Psoas muscle (tissue), 8 donors: ENCODE measurements around the gene CYP21A2. TPM values are rescaled to one million over a fixed set of nuclear protein-coding genes. Genes with fewer than 3 reads are reported as not detected.

ENCODE experiments used
- ATAC-seq, 4 donors: fragments of 200-7000 bp; cut with Tn5 transposase; one replicate each; pipeline ENCODE4 v1.9.1; 2020; ENCODE audit warnings: moderate library complexity in 3 of 4, mild to moderate bottlenecking in 2 of 4
- DNase-seq, 2 donors: peaks; one replicate each; pipeline ENCODE4 v3.0.0-alpha.2; 2020
- H3K27ac ChIP-seq: fragments of 200-600 bp; one replicate; pipeline ENCODE4 v1.8.0; 2022
- H3K27me3 ChIP-seq, 3 donors: fragments of 200-600 bp in 1 of 3; one replicate each; pipeline versions ENCODE4 v1.6.1 to v1.8.0; 2013 to 2022; ENCODE audit warnings: low read length in 2 of 3, mild to moderate bottlenecking in 2 of 3, moderate library complexity in 1 of 3; ENCODE audit not compliant: insufficient read depth in 3 of 3
- H3K36me3 ChIP-seq, 2 donors: fragments of 200-600 bp in 1 of 2; one replicate each; pipeline versions ENCODE4 v1.6.1 to v1.8.0; 2013 to 2022; ENCODE audit warnings: low read depth in 1 of 2, mild to moderate bottlenecking in 1 of 2, moderate library complexity in 1 of 2; ENCODE audit not compliant: insufficient read depth in 1 of 2
- H3K4me1 ChIP-seq: fragments of 200-600 bp; one replicate; pipeline ENCODE4 v1.8.0; 2022
- H3K4me3 ChIP-seq: fragments of 200-600 bp; one replicate; pipeline ENCODE4 v1.8.0; 2022; ENCODE audit warnings: mild to moderate bottlenecking
- H3K9me3 ChIP-seq: fragments of 200-600 bp; one replicate; pipeline ENCODE4 v1.8.0; 2022
- CTCF ChIP-seq: fragments of 200-600 bp; IDR thresholded peaks from one replicate; pipeline ENCODE4 v1.8.0; 2022; ENCODE audit warnings: antibody characterized with exemption
- WGBS, 3 donors: extraction: QIAGEN DNeasy Blood & Tissue Kit; methylation state at CpG; one replicate each; pipeline versions ENCODE4 v1.1.6 to v1.1.7; 2013; 5-methylcytosine and 5-hydroxymethylcytosine counted together
- intact Hi-C, 2 donors: fragments of 100-400 bp; cut with DNase I; formaldehyde crosslinking; loops; one replicate each; pipeline versions ENCODE4 v1.11.0 to v1.14.2; 2022
- polyA plus RNA-seq, 3 donors: library from polyadenylated mRNA; stranded (reverse); fragments of 200-250 nt; gene quantifications; one replicate each; pipeline ENCODE4 v1.2.3, GENCODE V29; 2013
- total RNA-seq, 4 donors: library from RNA; stranded (reverse); fragmentation: NEBNext Ultra II Directional in 2 of 4; extraction: Animal tissue kit (Norgen Biotek cat#: 25700) in 2 of 4; gene quantifications; one replicate each; pipeline versions ENCODE4 v1.2.1 to v1.2.4, GENCODE V29; 2021 to 2023
- donor health status: healthy with polysubstance abuse.
- donor health status: DM: no; HTN: no; CAD: no; lungs with moderate emphysema.
- donor health status: Bipolar disorder and iron deficiency.
- donor health status: healthy.
- donor health status: DM: yes; HTN: yes; CAD: no.
- donor health status: DM: no; HTN: no; CAD: no.
- donor health status: DM: no; HTN: no; CAD: no.
- donor health status: DM: yes; HTN: yes; CAD: no.

The CYP21A2 gene
- total and polyA plus RNA-seq, 7 donors: 0.05 to 9.9 (median 0.15) TPM; not detected in 3

GRCh38 chr6:32079566-32080290 lies 41.5 kb downstream of the CYP21A2 start:
- no peaks in the 10 kb centered on the region for H3K36me3 ChIP-seq
- H3K27ac ChIP-seq: no peak overlapping the region
- peak in 1 of 2 donors; percentile 29 for DNase-seq
- intact Hi-C loops: no loop called here
- H3K4me1 ChIP-seq: no peaks in the 10 kb centered on the region
- 80 to 87% (median 81%) methylated on average over 7 of the region's 7 CpGs for WGBS, 3 donors
- no peak for ATAC-seq
- H3K27me3 ChIP-seq: peaks cover 0 to 6% (median 4%) of the 10 kb centered on the region in 3 donors
- no peak for TF ChIP-seq CTCF
- no peak overlapping the region for H3K4me3 ChIP-seq
- no peaks in the 10 kb centered on the region for H3K9me3 ChIP-seq

GRCh38 chr6:32081168-32081990 lies 43.2 kb downstream of the CYP21A2 start:
- intact Hi-C loops: no loop called here
- Histone ChIP-seq H3K27me3 (peaks cover 0 to 12% (median 10%) of the 10 kb centered on the region in 3 donors), H3K4me1 (no peaks in the 10 kb centered on the region), H3K4me3 (no peak overlapping the region), H3K9me3 (no peaks in the 10 kb centered on the region), H3K36me3 (no peaks in the 10 kb centered on the region), H3K27ac (no peak overlapping the region)
- DNase-seq: peak; percentile 85 to 88
- WGBS, 3 donors: 51 to 61% (median 55%) methylated on average over 21 to 22 of the region's 22 CpGs
- TF ChIP-seq CTCF: no peak
- peak; percentile 61 to 72 (median 67) for ATAC-seq

GRCh38 chr6:32082478-32082877 lies 44.3 kb downstream of the CYP21A2 start:
- WGBS, 3 donors: 56 to 63% (median 60%) methylated on average over 6 of the region's 6 CpGs

GRCh38 chr6:32082935-32083334 lies 44.7 kb downstream of the CYP21A2 start:
- no peak for TF ChIP-seq CTCF
- Histone ChIP-seq H3K4me1 (peaks cover 5% of the 10 kb centered on the region), H3K27me3 (peaks cover 0 to 22% (median 10%) of the 10 kb centered on the region in 3 donors), H3K9me3 (no peaks in the 10 kb centered on the region), H3K27ac (no peak overlapping the region), H3K36me3 (no peaks in the 10 kb centered on the region), H3K4me3 (no peak overlapping the region)
- intact Hi-C loops: no loop called here
- WGBS, 3 donors: 68 to 84% (median 80%) methylated on average over 9 of the region's 9 CpGs
- peak; percentile 79 to 83 for DNase-seq
- ATAC-seq: peak in 3 of 4 donors; percentile 27 to 67 (median 41)

More at GRCh38 chr6:32082478-32082877, 44.3 kb downstream of the CYP21A2 start:
- Histone ChIP-seq H3K36me3 (no peaks in the 10 kb centered on the region), H3K9me3 (no peaks in the 10 kb centered on the region), H3K4me1 (peaks cover 5% of the 10 kb centered on the region), H3K27ac (peak overlapping the region; percentile 23), H3K27me3 (peaks cover 0 to 22% (median 10%) of the 10 kb centered on the region in 3 donors), H3K4me3 (no peak overlapping the region)
- TF ChIP-seq CTCF: no peak
- ATAC-seq (no peak), DNase-seq (peak in 1 of 2 donors; percentile 23)
- intact Hi-C loops: no loop called here
